Measurements from ENCODE around the gene LRRC30. TPM values are rescaled to one million over a fixed set of nuclear protein-coding genes. Genes with fewer than 3 reads are reported as not detected.
"Not testable (repeated sequence)": the region's sequence is repeated elsewhere in the genome, so short reads cannot be mapped to it uniquely, and the experiment has no call there.

LRRC30 gene
- total RNA-seq = not detected
- long read RNA-seq = 0 reads

- ATAC-seq (no peak), DNase-seq (ENCODE audit: missing footprints) (no peak)
- intact Hi-C loops (cut with DNase I) = no loop called here
Measured at GRCh38 chr18:7230626-7231349, at the start of gene LRRC30. Gene LRRC30 (plus strand): TSS chr18:7231089. CDS start chr18:7231139, 50 bp downstream.

DNA sequence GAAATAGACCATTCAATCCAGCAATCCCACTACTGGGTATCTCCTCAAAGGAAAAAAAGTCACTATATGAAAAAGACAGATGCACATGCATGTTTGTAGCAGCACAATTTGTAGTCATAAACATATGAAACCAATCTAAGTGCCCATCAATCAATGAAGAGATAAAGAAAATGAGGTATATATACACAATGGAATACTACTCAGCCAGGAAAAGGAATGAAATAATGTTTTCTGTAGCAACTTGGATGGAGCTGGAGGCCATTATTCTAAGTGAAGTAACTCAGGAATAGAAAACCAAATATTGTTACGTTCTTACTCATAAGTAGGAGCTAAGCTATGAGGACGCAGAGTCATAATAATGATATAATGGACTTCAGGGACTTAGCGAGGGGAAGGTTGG is 45.2 kb upstream of the LRRC30 start:
- intact Hi-C loops (cut with DNase I) = no loop called here
- no peak for DNase-seq (ENCODE audit: missing footprints)
- ATAC-seq = no peak

GRCh38 chr18:7190547-7191156 is 40.2 kb upstream of the LRRC30 start:
- no peak for ATAC-seq
- intact Hi-C loops (cut with DNase I) = no loop called here
- no peak for DNase-seq (ENCODE audit: missing footprints)

- intact Hi-C loops (cut with DNase I) = no loop called here
- ATAC-seq (no peak), DNase-seq (ENCODE audit: missing footprints) (no peak)
Measured at GRCh38 chr18:7191736-7192135, 39.2 kb upstream of the LRRC30 start.

- intact Hi-C loops (cut with DNase I) = no loop called here
Measured at GRCh38 chr18:7195266-7195665, 35.6 kb upstream of the LRRC30 start.

GRCh38 chr18:7196421-7196820 is 34.5 kb upstream of the LRRC30 start:
- DNase-seq (ENCODE audit: missing footprints) (no peak), ATAC-seq (no peak)
- intact Hi-C loops (cut with DNase I) = no loop called here

More at GRCh38 chr18:7195266-7195665, 35.6 kb upstream of the LRRC30 start:
- no peak for DNase-seq (ENCODE audit: missing footprints)
- no peak for ATAC-seq

GRCh38 chr18:7197854-7198253 is 33.0 kb upstream of the LRRC30 start:
- intact Hi-C loops (cut with DNase I) = no loop called here
- DNase-seq (ENCODE audit: missing footprints) = no peak
- ATAC-seq = no peak

- intact Hi-C loops (cut with DNase I) = no loop called here
- DNase-seq (ENCODE audit: missing footprints) = no peak
- peak; percentile 39 for ATAC-seq
Measured at GRCh38 chr18:7198326-7198725, 32.6 kb upstream of the LRRC30 start.

GRCh38 chr18:7201096-7201495 is 29.8 kb upstream of the LRRC30 start:
- DNase-seq (ENCODE audit: missing footprints) = no peak
- no peak for ATAC-seq
- intact Hi-C loops (cut with DNase I) = no loop called here

- ATAC-seq (no peak), DNase-seq (ENCODE audit: missing footprints) (no peak)
- intact Hi-C loops (cut with DNase I) = no loop called here
Measured at GRCh38 chr18:7202169-7202568, 28.7 kb upstream of the LRRC30 start.

GRCh38 chr18:7203601-7204000 is 27.3 kb upstream of the LRRC30 start:
- ATAC-seq; DNase-seq (ENCODE audit: missing footprints); intact Hi-C loops (cut with DNase I): not testable (repeated sequence)

DNA sequence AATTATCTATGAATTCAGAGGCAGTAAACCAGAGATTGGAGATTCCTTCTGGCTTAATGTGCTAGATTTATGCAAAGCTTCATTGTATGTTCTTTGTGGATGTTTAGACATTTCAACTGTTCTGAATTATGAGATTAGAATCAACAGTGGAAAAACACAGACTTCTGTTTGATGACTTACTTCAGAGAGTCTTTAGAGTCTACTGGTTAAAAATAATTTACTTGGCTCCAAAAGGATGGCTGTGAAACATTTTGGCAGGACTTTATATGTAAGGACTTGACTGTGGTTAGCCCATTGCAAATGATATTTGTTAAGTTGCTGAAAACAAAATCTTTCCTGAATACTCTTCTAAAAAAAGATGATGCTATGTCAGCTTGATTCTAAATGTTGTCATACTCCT is 25.5 kb upstream of the LRRC30 start:
- intact Hi-C loops (cut with DNase I) = no loop called here
- ATAC-seq = peak; percentile 39
- no peak for DNase-seq (ENCODE audit: missing footprints)

- intact Hi-C loops (cut with DNase I) = no loop called here
- no peak for DNase-seq (ENCODE audit: missing footprints)
Measured at GRCh38 chr18:7206217-7206616, 24.7 kb upstream of the LRRC30 start.

DNA sequence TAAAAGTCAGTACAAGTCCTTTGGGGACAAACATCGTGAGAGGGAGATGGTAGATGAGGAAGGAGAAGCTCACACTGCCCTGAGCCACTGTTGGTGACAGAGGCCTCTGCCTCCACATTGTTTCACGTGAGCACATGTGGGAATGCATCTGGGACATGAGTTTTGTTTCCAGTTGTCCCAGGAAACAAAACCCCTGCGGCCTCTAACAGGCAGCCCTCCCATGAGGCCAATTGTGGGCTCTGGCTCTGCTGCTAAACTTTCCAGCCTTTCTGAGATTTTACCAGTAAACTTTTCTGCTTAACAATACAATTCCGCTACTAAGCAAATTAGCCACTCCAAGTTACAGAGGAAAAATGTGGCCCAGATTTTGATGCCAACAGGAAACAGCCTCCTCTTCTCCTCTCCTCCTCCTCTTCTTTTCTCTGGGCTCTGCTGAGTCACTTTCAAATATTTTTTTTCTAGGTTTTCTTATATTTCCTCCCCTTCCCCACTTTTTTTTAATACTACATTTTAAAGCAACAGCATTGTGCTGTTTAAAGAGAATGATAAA is 23.4 kb upstream of the LRRC30 start:
- intact Hi-C loops (cut with DNase I) = no loop called here
- no peak for ATAC-seq
- no peak for DNase-seq (ENCODE audit: missing footprints)

More at GRCh38 chr18:7206217-7206616, 24.7 kb upstream of the LRRC30 start:
- ATAC-seq = no peak

GRCh38 chr18:7221424-7222155 is 9.3 kb upstream of the LRRC30 start:
- ATAC-seq (peak; percentile 72), DNase-seq (ENCODE audit: missing footprints) (no peak)
- intact Hi-C loops (cut with DNase I) = loop anchor here (5.0 kb wide), 3 partner anchors 51 to 1261 kb away; partner anchors contain the start of gene PTPRM

DNA sequence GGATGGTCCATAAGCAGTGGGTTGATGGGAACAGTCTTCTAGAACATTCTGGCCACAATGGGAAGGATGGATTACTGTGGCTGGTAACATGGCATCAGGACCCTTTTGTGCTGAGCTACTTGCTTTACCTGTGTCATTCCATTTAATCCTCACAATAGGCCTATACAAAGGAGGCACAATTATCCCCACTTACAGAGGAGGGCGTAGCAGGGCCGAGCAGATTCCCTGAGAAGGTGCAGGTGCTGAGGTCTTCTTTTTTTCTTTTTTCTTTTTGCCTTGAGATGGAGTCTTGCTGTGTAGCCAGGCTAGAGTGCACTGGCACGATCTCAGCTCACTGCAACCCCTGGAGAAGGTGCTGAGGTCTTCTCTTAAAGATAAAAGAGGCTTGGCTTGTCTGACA is 6.7 kb upstream of the LRRC30 start:
- ATAC-seq (no peak), DNase-seq (ENCODE audit: missing footprints) (no peak)
- intact Hi-C loops (cut with DNase I) = loop anchor here (5.0 kb wide), 3 partner anchors 48 to 1258 kb away; partner anchors contain the start of gene PTPRM

GRCh38 chr18:7232218-7232617 is 1.3 kb downstream of the LRRC30 start:
- intact Hi-C loops (cut with DNase I) = loop anchor here (2.0 kb wide), 1 partner anchor 25 kb away; no protein-coding TSS in a partner anchor

DNA sequence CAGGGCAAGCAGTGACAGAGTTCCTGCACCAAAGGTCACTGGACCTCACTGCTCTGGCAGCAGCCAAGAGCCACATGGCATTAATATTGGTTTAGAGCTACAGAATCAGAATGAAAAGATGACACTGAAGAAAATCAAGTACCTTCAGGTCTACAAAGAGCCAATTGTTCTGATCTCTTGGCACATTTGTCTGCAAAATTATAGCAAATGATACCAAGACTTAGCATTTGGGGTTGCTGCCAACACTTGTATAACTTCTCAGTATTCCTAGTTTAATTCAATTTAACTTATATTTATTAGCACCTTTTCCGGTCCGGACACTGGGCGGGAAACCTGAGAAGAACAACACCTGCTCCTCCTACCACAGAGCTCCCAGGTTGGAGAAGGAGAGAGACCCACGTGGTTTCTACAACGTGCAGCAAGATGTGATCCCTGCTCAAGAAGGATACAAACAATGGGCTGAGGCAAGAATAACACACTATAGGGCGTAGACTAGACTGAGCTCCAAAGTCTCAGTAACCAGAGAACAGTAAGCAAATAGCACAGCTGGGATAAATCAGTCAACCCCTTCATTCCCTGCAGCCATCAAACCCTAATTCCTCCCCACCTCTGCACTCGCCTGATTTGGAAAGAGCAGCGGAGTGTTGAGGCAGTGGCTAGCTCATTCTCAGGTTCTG is 2.4 kb downstream of the LRRC30 start:
- peak; percentile 32 for ATAC-seq
- no peak for DNase-seq (ENCODE audit: missing footprints)
- intact Hi-C loops (cut with DNase I) = loop anchor here (2.0 kb wide), 1 partner anchor 24 kb away; no protein-coding TSS in a partner anchor

More at GRCh38 chr18:7232218-7232617, 1.3 kb downstream of the LRRC30 start:
- DNase-seq (ENCODE audit: missing footprints) = no peak
- no peak for ATAC-seq

- DNase-seq (ENCODE audit: missing footprints) (no peak), ATAC-seq (peak; percentile 92)
- intact Hi-C loops (cut with DNase I) = loop anchor here (2.0 kb wide), 1 partner anchor 15 kb away; no protein-coding TSS in a partner anchor
Measured at GRCh38 chr18:7234091-7234490, 3.2 kb downstream of the LRRC30 start.
